ENCODE measurements around the gene HBZ.

DNA sequence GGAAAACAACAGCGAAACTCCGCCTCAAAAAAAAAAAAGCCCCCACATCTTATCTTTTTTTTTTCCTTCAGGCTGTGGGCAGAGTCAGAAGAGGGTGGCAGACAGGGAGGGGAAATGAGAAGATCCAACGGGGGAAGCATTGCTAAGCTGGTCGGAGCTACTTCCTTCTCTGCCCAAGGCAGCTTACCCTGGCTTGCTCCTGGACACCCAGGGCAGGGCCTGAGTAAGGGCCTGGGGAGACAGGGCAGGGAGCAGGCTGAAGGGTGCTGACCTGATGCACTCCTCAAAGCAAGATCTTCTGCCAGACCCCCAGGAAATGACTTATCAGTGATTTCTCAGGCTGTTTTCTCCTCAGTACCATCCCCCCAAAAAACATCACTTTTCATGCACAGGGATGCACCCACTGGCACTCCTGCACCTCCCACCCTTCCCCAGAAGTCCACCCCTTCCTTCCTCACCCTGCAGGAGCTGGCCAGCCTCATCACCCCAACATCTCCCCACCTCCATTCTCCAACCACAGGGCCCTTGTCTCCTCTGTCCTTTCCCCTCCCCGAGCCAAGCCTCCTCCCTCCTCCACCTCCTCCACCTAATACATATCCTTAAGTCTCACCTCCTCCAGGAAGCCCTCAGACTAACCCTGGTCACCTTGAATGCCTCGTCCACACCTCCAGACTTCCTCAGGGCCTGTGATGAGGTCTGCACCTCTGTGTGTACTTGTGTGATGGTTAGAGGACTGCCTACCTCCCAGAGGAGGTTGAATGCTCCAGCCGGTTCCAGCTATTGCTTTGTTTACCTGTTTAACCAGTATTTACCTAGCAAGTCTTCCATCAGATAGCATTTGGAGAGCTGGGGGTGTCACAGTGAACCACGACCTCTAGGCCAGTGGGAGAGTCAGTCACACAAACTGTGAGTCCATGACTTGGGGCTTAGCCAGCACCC, 22.8 kb downstream of the HBZ start:
- TF ChIP-seq, protein P1, sequence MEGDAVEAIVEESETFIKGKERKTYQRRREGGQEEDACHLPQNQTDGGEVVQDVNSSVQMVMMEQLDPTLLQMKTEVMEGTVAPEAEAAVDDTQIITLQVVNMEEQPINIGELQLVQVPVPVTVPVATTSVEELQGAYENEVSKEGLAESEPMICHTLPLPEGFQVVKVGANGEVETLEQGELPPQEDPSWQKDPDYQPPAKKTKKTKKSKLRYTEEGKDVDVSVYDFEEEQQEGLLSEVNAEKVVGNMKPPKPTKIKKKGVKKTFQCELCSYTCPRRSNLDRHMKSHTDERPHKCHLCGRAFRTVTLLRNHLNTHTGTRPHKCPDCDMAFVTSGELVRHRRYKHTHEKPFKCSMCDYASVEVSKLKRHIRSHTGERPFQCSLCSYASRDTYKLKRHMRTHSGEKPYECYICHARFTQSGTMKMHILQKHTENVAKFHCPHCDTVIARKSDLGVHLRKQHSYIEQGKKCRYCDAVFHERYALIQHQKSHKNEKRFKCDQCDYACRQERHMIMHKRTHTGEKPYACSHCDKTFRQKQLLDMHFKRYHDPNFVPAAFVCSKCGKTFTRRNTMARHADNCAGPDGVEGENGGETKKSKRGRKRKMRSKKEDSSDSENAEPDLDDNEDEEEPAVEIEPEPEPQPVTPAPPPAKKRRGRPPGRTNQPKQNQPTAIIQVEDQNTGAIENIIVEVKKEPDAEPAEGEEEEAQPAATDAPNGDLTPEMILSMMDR (IDR thresholded peaks at IDR 0.05; ENCODE audit: borderline replicate concordance, extremely low read depth, low read length, poor library complexity, severe bottlenecking), result no peak
- TF ChIP-seq EZH2 (IDR thresholded peaks at IDR 0.05; ENCODE audit: borderline replicate concordance, low read depth, low read length, severe bottlenecking), result no peak
